ENCODE results near the gene KCTD1.

KCTD1 gene

GRCh38 chr18:26549263-26550094, 1.1 kb upstream of the KCTD1 start:
- DNase-seq (ENCODE audit: low read depth in 2 of 2): no peak

- peak; percentile 36 to 48 for DNase-seq (ENCODE audit: low read depth in 2 of 2)
Observed at GRCh38 chr18:26547646-26548414, 523 bp downstream of the KCTD1 start.

GRCh38 chr18:26546875-26547645, 1.3 kb downstream of the KCTD1 start:
- DNase-seq (ENCODE audit: low read depth in 2 of 2): no peak

- no peak for DNase-seq (ENCODE audit: low read depth in 2 of 2)
Observed at GRCh38 chr18:26546170-26546874, 2.0 kb downstream of the KCTD1 start.

GRCh38 chr18:26545335-26546123, 2.8 kb downstream of the KCTD1 start:
- no peak for DNase-seq (ENCODE audit: low read depth in 2 of 2)

GRCh38 chr18:26544451-26544850, 3.9 kb downstream of the KCTD1 start:
- DNase-seq (ENCODE audit: low read depth in 2 of 2): no peak

GRCh38 chr18:26543373-26543772, 5.0 kb downstream of the KCTD1 start:
- DNase-seq (ENCODE audit: low read depth in 2 of 2): no peak

GRCh38 chr18:26540043-26540628, 8.2 kb downstream of the KCTD1 start:
- DNase-seq (ENCODE audit: low read depth in 2 of 2): no peak

GRCh38 chr18:26538524-26538923, 9.8 kb downstream of the KCTD1 start:
- DNase-seq (ENCODE audit: low read depth in 2 of 2): no peak

GRCh38 chr18:26536664-26537063, 11.7 kb downstream of the KCTD1 start:
- DNase-seq (ENCODE audit: low read depth in 2 of 2): no peak

GRCh38 chr18:26536032-26536431, 12.3 kb downstream of the KCTD1 start:
- no peak for DNase-seq (ENCODE audit: low read depth in 2 of 2)

GRCh38 chr18:26535630-26536029, 12.7 kb downstream of the KCTD1 start:
- no peak for DNase-seq (ENCODE audit: low read depth in 2 of 2)

GRCh38 chr18:26532367-26533340, 15.7 kb downstream of the KCTD1 start:
- no peak for DNase-seq (ENCODE audit: low read depth in 2 of 2)

- no peak for DNase-seq (ENCODE audit: low read depth in 2 of 2)
Observed at GRCh38 chr18:26531605-26532298, 16.6 kb downstream of the KCTD1 start.

- no peak for DNase-seq (ENCODE audit: low read depth in 2 of 2)
Observed at GRCh38 chr18:26526966-26527234, 21.5 kb downstream of the KCTD1 start.

- DNase-seq (ENCODE audit: low read depth in 2 of 2): no peak
Observed at GRCh38 chr18:26526128-26526965, 22.0 kb downstream of the KCTD1 start.

GRCh38 chr18:26524504-26525351, 23.6 kb downstream of the KCTD1 start:
- DNase-seq (ENCODE audit: low read depth in 2 of 2): no peak
